KBM-7 (cell line): ENCODE data around the gene RIOK3.
A peak's percentile ranks its signal among the peaks of the same experiment; 100 is the strongest.

Source experiments
- DNase-seq: peaks from one replicate; pipeline ENCODE4 v3.0.0-alpha.2; 2015
- in situ Hi-C: fragments of 300-500 bp; cut with MboI; formaldehyde crosslinking; loops from 2 replicates; pipeline ENCODE4 v1.14.3; 2020; ENCODE audit warnings: low sequenced_read_pairs, low pct_unique_long_range_greater_than_20kb, mixed read lengths

Gene RIOK3

DNA sequence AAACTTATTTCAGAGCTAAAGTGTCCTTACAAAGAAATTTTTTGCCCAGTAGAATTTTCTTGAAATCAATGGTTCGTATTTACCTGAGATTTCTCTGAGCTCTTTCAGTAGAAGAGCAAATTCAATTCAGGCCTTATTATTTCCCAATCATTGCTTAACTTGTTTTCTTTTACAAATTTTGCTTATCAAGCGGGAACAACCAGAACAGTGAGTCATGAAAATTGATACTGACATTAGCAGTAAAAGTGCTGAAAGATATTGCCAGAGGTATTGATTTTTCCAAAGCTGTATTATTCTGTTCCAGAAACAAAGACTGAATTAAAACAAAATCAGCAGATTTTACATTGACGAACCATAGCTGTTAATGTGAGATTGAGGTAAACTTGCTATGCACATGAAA lies 10.1 kb upstream of the RIOK3 start:
- DNase-seq: no peak
- in situ Hi-C loops: no loop called here

DNA sequence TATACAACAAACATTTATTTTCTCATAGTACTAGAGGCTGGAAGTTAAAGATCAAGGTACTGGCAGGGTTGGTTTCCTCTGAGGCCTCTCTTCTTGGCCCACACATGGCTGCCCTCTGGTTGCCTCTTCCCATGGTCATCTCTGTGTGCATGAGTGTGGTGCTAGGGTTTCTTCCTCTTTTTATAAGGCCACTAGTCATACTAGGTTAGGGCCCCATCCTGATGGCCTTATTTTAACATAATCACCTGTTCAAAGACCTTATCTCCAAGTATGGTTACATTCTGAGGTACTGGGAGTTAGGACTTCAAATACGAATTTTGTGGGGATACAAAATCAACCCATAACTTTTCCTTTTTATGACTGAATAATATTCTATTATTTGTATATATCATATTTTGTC lies 4.8 kb upstream of the RIOK3 start:
- DNase-seq: no peak

GRCh38 chr18:23450022-23450421 lies 3.1 kb upstream of the RIOK3 start:
- in situ Hi-C loops: no loop called here
- DNase-seq: no peak

More for the DNA sequence above, 4.8 kb upstream of the RIOK3 start:
- in situ Hi-C loops: no loop called here

DNA sequence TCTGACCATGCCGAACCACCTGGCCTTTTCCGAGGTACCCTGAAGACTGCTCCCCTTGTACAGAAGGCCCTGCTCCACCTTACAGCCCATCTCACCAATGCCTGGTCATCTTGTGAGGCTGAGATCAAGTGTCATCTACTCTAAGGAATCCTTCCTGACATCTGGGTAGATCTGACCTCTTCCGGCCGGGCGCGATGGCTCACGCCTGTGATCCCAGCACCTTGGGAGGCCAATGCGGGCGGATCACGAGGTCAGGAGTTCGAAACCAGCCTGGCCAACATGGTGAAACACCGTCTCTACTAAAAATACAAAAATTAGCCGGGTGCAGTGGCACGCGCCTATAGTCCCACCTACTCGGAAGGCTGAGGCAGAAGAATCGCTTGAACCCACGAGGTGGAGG lies 2.1 kb upstream of the RIOK3 start:
- DNase-seq: no peak
- in situ Hi-C loops: no loop called here

DNA sequence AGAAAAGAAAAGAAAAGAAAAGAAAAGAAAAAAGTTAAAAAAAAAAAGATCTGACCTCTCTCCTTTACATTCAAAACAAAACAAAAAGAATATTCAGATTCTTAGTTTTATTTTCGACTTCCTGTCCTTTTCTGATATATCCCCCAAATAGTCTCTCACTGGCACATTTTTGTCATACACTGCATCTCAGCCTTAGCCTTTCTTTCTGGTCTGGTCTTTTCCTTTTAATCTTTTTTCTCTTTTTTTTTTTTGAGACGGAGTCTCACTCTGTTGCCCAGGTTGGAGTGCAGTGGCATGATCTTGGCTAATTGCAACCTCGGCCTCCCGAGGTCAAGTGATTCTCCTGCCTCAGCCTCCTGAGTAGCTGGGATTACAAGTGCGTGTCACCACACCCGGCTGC lies 1.6 kb upstream of the RIOK3 start:
- DNase-seq: no peak

DNA sequence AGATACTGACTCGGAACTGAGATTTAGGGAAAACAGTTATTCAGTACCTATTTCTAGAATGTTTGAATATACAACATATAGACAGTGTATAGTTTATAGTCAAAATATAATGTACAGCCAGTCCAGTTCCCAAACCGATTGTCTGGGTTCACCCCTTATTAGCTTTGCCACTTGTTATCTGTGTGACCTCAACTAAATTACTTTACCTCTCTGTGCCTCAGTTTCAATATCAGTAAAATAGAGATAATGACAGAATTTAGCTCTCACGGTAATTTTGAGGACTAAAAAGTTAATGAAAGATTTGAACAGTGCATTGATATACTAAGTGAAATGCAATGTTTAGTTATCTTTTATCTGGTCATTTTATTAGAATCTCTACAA lies 750 bp upstream of the RIOK3 start:
- DNase-seq: no peak
- in situ Hi-C loops: no loop called here

More for the DNA sequence above, 1.6 kb upstream of the RIOK3 start:
- in situ Hi-C loops: no loop called here

DNA sequence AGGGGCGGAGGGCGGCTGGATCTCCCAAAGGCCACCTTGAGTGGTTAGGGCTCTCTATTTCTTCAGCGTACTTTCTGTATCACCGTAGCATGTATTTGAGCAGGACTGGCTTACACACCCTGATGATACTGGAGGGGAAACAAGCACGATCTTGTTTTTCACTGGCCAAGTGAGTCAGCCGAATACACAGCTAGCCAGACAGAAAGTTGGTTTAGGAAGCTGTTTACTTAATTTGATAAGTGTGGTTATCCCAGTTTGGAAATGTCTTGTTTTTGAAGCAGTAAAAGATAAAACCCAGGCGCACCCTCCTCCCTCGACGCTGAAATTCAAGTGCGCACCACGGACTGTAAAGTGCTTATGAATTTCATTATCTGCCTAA lies 582 bp downstream of the RIOK3 start:
- in situ Hi-C loops: no loop called here
- DNase-seq: no peak

DNA sequence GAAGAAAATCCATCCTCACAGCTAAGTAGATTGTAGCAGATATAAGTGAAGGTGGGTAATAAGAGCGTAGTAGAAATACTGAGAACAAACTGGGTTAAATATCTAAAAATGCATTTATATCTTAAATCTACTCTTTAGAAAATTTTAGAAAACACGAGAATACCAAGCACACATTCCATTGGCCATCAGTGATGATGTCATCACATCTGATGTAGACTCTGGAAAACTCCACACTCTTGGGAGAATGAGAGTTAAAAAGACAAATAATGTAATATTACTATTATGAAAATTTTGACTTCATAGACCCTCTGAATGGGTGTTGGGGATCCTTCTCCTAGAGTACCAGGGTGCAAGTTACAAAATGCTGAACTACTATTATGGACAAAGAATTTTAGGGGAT lies 3.7 kb downstream of the RIOK3 start:
- in situ Hi-C loops: no loop called here
- DNase-seq: no peak

- in situ Hi-C loops: no loop called here
- no peak for DNase-seq
Measured at GRCh38 chr18:23458830-23459529, 5.9 kb downstream of the RIOK3 start.

DNA sequence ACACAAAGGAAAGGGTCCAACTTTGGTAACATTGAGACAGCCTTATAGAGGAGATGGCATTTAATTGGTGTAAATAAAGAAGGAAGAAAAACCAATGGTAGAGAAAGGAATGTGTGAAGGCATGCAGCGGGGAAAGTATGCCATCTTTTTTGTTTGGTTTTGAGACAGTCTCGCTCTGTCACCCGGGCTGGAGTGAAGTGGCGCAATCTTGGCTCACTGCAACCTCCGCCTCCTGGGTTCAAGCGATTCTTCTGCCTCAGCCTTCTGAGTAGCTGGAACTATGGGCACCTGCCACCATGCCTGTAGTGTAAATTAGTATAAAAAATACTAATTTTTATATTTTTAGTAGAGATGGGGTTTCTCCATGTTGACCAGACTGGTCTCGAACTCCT lies 6.4 kb downstream of the RIOK3 start:
- no peak for DNase-seq
- in situ Hi-C loops: no loop called here

DNA sequence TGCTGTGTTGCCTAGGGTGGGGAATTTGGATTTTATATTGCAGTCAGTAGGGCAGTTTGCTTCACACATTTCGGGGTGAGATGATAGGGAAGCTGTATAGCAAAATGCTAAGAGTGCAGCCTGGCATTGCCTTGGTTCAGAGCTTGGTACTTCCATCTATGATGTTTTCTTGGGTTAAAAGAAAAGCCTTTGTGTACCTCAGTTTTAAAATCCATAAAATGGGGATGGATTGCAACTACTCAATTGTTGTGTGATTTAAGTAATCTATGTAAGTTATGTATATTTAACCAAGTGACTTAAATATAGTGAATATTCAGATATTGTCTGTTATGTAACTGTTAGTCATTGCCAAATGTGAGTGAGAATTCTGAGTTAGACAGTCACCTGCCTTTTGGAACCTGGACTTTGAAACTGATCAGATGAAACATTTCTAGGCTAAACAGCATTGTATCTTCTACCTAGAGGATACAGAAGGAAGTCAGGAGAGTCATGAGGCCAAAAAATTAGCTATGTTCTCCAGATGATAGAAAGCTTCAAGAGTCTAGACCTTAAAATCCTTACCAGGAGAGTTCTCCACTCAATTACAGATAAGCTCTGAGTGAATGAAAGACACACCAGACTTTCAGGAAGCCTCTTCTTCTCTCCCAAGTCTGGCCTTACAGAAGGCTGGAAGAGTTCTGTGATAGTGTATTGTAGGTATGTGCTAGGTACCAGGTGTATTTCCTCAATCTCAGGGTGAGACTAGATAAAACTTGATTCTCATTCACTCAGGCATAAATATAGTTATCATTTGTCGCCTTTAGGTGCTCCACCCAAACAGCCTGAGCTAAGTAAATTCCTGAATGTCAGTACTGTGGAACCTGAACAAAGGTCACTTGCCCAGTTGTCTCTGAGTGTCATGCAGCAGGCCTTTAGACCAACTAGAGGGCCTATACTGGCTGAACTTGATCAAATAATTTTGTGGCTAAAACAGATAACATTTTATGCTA lies 7.5 kb downstream of the RIOK3 start:
- in situ Hi-C loops: no loop called here
- no peak for DNase-seq

DNA sequence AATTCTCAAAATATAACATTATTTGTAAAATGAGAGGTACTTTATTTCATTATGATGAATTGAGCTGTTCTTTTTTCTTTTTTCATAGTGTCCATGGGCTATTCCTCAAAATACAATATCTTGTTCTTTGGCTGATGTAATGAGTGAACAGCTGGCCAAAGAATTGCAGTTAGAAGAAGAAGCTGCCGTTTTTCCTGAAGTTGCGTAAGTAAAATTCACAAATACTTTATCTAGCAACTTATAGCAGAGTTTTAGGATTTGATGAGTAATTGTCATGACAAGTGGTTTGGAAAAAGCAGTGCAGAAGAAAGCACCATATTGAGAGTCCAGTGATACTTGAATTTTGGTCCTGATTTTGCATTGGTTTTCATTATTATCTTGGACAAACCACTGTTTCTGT lies 9.8 kb downstream of the RIOK3 start:
- in situ Hi-C loops: no loop called here
- DNase-seq: no peak

DNA sequence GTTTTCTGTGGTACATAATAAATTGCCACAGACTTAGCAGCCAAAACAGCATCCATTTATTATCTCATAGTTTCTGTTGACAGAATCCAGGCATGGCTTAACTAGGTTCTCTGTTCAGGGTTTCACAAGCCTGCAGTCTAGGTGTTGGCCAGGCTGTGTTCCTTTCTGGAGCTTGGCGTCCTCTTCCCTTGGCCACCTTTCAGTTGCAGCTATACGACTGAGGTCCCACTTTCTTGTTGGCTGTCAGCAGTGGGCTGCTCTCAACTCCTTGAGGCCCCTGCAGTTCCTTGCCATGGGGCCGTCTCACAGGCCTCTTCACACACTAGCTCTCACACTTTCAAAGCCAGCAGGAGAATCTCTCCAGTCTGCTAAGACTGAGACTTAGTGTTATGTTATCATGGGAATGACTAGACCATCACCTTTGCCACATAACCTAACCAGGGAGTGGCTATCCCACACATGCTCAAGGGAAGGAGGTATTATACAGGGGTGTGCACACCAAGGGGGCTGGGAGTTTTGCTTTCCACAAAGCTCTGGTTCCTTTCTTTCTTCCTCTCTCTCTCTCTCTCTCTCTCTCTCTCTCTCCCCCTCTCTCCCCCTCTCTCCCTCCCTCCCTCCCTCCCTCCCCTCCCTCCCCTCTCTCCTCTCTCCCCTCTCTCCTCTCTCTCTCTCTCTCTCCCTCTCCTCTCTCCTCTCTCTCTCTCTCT lies 15.8 kb downstream of the RIOK3 start:
- in situ Hi-C loops: no loop called here
- no peak for DNase-seq

GRCh38 chr18:23470620-23471387 lies 17.7 kb downstream of the RIOK3 start:
- in situ Hi-C loops: no loop called here
- DNase-seq: no peak

- in situ Hi-C loops: no loop called here
- no peak for DNase-seq
Measured at GRCh38 chr18:23471486-23471885, 18.4 kb downstream of the RIOK3 start.

DNA sequence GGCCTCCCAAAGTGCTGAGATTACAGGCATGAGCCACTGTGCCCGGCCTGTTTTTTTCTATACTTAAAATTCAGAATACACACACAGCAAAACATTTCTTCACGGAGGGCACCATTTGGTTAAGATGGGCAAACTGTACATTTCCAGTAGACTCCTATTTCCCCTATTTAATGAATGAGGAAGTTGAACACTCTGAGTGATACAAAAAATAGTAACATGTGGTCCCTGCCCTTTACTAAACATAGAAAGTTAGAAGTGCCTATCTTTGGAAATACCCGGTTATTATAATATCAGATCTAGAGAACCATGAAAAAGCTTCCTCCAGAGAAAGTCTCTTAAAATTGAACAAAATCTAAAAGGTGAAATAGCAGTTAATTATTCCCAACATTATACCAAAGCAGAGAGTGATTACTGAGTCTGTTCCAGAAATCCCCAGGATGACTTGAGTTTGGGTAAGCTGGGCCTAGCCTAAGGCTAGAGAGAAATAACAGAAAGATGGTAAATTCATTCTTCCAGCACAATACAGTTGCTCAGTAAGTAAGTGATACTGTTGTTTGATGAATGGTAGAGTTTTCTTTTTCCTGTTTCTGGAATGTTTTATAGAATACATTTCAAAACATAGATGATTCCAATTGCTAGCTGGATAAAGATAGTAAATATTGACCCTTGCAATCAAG lies 26.9 kb downstream of the RIOK3 start:
- in situ Hi-C loops: no loop called here
- DNase-seq: peak; percentile 74

GRCh38 chr18:23484561-23485182 lies 31.6 kb downstream of the RIOK3 start:
- in situ Hi-C loops: no loop called here
- no peak for DNase-seq

DNA sequence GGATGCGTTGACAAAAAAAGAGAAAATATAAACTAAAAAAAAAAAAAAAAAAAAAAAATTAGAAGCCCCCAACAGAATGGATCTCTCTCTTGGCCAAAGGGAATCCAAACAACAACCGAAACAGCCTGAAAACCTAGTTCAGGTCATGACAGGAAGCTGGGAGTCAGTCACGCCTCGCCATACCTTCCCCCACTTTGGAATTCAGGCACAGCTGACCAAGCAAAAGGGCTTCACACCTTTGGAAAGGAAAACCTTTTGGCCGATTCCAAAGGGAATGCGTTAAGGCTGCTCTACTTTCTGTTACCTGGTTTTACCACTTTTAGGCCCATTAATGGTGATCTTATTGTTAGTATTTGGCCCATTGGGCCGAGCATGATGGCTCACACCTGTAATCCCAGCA lies 32.3 kb downstream of the RIOK3 start:
- in situ Hi-C loops: no loop called here
- DNase-seq: no peak
